WTC11 (cell line): ENCODE measurements around the gene EMC8. TPM values are rescaled to one million over a fixed set of nuclear protein-coding genes. Genes with fewer than 3 reads are reported as not detected.

Experiments
- ATAC-seq: fragments of 200-7000 bp; cut with Tn5 transposase; 2 replicates; pipeline ENCODE4 v1.10.0; 2021; ENCODE audit warnings: mild to moderate bottlenecking, moderate library complexity
- CTCF ChIA-PET: fragments of 300-600 bp; sonication (Branson Sonifier 250); formaldehyde crosslinking; loops from one replicate; lab custom pipeline; 2021; ENCODE audit warnings: antibody characterized with exemption; lab: Charles Lee
- POLR2A ChIA-PET: fragments of 350-600 bp; sonication (Branson Sonifier 250); formaldehyde crosslinking; loops from one replicate; lab custom pipeline; 2021; ENCODE audit warnings: antibody characterized with exemption; lab: Charles Lee
- DNase-seq: peaks from one replicate; pipeline ENCODE4 v3.0.0; 2021; ENCODE audit warnings: low spot score
- H3K27ac Mint-ChIP-seq: 2 replicates; pipeline ENCODE4 v1.8.0; 2021; ENCODE audit warnings: mixed read lengths
- H3K27me3 Mint-ChIP-seq: 2 replicates; pipeline ENCODE4 v1.8.0; 2021; ENCODE audit warnings: low read depth, mild to moderate bottlenecking, moderate library complexity, mixed read lengths
- H3K36me3 Mint-ChIP-seq: 2 replicates; pipeline ENCODE4 v1.8.0; 2021; ENCODE audit warnings: mixed read lengths
- H3K4me1 Mint-ChIP-seq: 2 replicates; pipeline ENCODE4 v1.8.0; 2022; ENCODE audit warnings: mixed read lengths
- H3K4me3 Mint-ChIP-seq: 2 replicates; pipeline ENCODE4 v1.8.0; 2021; ENCODE audit warnings: mild to moderate bottlenecking, moderate library complexity, mixed read lengths
- H3K9me3 Mint-ChIP-seq: 2 replicates; pipeline ENCODE4 v1.8.0; 2021; ENCODE audit warnings: mixed read lengths
- CDX4 ChIP-seq: fragments of 250-450 bp; sonication (Bioruptor Pico); IDR thresholded peaks from 2 replicates; pipeline ENCODE4 v1.9.0; 2021; ENCODE audit warnings: moderate library complexity, mild to moderate bottlenecking, inconsistent platforms, borderline replicate concordance
- E2F1 ChIP-seq: sonication (generic); formaldehyde crosslinking; IDR thresholded peaks from 2 replicates; pipeline ENCODE4 v1.8.0; 2022; ENCODE audit warnings: mild to moderate bottlenecking, missing genetic modification reagents
- ETV6 ChIP-seq: sonication (generic); formaldehyde crosslinking; IDR thresholded peaks from 2 replicates; pipeline ENCODE4 v1.8.1; 2022; ENCODE audit warnings: mild to moderate bottlenecking, missing genetic modification reagents
- FOXK1 ChIP-seq: sonication (generic); formaldehyde crosslinking; IDR thresholded peaks from 2 replicates; pipeline ENCODE4 v1.8.0; 2022; ENCODE audit warnings: mild to moderate bottlenecking, moderate library complexity, missing genetic modification reagents
- GTF2I ChIP-seq: fragments of 250-450 bp; sonication (Bioruptor Pico); conservative IDR thresholded peaks from 2 replicates; pipeline ENCODE4 v1.4.0; 2021; ENCODE audit warnings: mild to moderate bottlenecking
- OVOL2 ChIP-seq: fragments of 250-450 bp; sonication (Bioruptor Pico); IDR thresholded peaks from 2 replicates; pipeline ENCODE4 v1.9.0; 2021; ENCODE audit warnings: mild to moderate bottlenecking, borderline replicate concordance
- PRDM15 ChIP-seq: sonication (generic); formaldehyde crosslinking; IDR thresholded peaks from 2 replicates; pipeline ENCODE4 v1.8.0; 2022; ENCODE audit warnings: missing genetic modification reagents
- RELA ChIP-seq: sonication (generic); formaldehyde crosslinking; IDR thresholded peaks from 2 replicates; pipeline ENCODE4 v1.8.1; 2022; ENCODE audit warnings: missing genetic modification reagents, mild to moderate bottlenecking, borderline replicate concordance
- RORB ChIP-seq: fragments of 250-450 bp; sonication (Bioruptor Pico); IDR thresholded peaks from 2 replicates; pipeline ENCODE4 v1.9.0; 2021; ENCODE audit warnings: mild to moderate bottlenecking
- TCF7 ChIP-seq: sonication (generic); formaldehyde crosslinking; IDR thresholded peaks from 2 replicates; pipeline ENCODE4 v1.8.0; 2022; ENCODE audit warnings: mild to moderate bottlenecking, low read depth, missing genetic modification reagents, moderate library complexity
- ZMAT4 ChIP-seq: fragments of 250-450 bp; sonication (Bioruptor Pico); IDR thresholded peaks from 2 replicates; pipeline ENCODE4 v1.9.0; 2021; ENCODE audit warnings: mild to moderate bottlenecking
- ZNF121 ChIP-seq: sonication (generic); formaldehyde crosslinking; IDR thresholded peaks from 2 replicates; pipeline ENCODE4 v1.8.0; 2023; ENCODE audit warnings: missing genetic modification reagents
- ZNF138 ChIP-seq: sonication (generic); formaldehyde crosslinking; conservative IDR thresholded peaks from 2 replicates; pipeline ENCODE4 v1.8.1; 2022; ENCODE audit warnings: mild to moderate bottlenecking, moderate library complexity, missing genetic modification reagents
- ZNF396 ChIP-seq: fragments of 250-450 bp; sonication (Bioruptor Pico); IDR thresholded peaks from 2 replicates; pipeline ENCODE4 v1.8.0; 2021; ENCODE audit warnings: mild to moderate bottlenecking, moderate library complexity, borderline replicate concordance
- ZNF532 ChIP-seq: fragments of 250-450 bp; sonication (Bioruptor Pico); IDR thresholded peaks from 2 replicates; pipeline ENCODE4 v1.9.0; 2021; ENCODE audit warnings: mild to moderate bottlenecking, borderline replicate concordance
- total RNA-seq: library from RNA; stranded (reverse); gene quantifications from 3 replicates; pipeline ENCODE4 v1.2.3, GENCODE V29; 2021
- TF ChIP-seq, protein P1 (sequence below): fragments of 250-450 bp; sonication (Bioruptor Pico); IDR thresholded peaks from 2 replicates; pipeline ENCODE4 v1.9.0; 2021; ENCODE audit warnings: mild to moderate bottlenecking
- TF ChIP-seq, protein P2 (sequence below): fragments of 200-600 bp; IDR thresholded peaks from 2 replicates; pipeline ENCODE4 v1.8.0; 2022; ENCODE audit warnings: antibody characterized with exemption

EMC8 gene
- total RNA-seq, 1 experiment from 2014 or later: 55.2 TPM

DNA sequence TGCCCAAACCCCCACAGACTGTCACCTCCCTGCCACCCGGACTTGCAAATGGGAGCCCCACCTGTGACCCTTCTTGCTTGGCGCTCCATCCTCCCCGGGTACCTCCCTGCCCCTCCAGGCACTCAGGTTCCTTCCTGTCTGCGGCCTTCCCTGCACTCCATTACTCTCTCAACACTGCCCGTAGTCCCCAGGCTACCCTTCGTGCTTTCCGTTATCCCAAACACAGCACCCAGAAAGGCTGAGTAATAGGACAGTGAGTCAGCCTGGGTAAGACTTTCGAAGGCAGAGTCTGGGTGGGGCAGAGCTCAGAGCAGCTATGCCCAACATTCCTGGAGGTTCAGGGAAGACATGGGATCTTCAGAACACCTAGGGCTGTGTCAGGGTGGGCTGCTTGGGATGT lies 31.8 kb downstream of the EMC8 start:
- CTCF ChIA-PET: interaction anchor here (1.0 to 1.6 kb wide), 6 partner anchors 8 to 281 kb away, joined by 3 to 9 read pairs (median 5); no protein-coding TSS in a partner anchor
- Mint-ChIP-seq H3K36me3 (no peaks in the 10 kb centered on the region; the same call in 1 of the 2 replicates), H3K27ac (no peak overlapping the region), H3K4me1 (peaks cover 21% of the 10 kb centered on the region)
- POLR2A ChIA-PET: no interaction called here
- TF ChIP-seq ZNF396 (CRISPR knock-in tag) (no peak), RELA (CRISPR knock-in tag) (no peak), ZMAT4 (CRISPR knock-in tag) (no peak), FOXK1 (CRISPR knock-in tag) (no peak), E2F1 (CRISPR knock-in tag) (no peak), PRDM15 (no peak), GTF2I (CRISPR knock-in tag) (no peak), RORB (CRISPR knock-in tag) (no peak)
- TF ChIP-seq, protein P1, sequence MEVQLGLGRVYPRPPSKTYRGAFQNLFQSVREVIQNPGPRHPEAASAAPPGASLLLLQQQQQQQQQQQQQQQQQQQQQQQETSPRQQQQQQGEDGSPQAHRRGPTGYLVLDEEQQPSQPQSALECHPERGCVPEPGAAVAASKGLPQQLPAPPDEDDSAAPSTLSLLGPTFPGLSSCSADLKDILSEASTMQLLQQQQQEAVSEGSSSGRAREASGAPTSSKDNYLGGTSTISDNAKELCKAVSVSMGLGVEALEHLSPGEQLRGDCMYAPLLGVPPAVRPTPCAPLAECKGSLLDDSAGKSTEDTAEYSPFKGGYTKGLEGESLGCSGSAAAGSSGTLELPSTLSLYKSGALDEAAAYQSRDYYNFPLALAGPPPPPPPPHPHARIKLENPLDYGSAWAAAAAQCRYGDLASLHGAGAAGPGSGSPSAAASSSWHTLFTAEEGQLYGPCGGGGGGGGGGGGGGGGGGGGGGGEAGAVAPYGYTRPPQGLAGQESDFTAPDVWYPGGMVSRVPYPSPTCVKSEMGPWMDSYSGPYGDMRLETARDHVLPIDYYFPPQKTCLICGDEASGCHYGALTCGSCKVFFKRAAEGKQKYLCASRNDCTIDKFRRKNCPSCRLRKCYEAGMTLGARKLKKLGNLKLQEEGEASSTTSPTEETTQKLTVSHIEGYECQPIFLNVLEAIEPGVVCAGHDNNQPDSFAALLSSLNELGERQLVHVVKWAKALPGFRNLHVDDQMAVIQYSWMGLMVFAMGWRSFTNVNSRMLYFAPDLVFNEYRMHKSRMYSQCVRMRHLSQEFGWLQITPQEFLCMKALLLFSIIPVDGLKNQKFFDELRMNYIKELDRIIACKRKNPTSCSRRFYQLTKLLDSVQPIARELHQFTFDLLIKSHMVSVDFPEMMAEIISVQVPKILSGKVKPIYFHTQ: no peak
- TF ChIP-seq, all 79 proteins: peak for 0
- H3K27me3 Mint-ChIP-seq: no peaks in the 10 kb centered on the region
- ATAC-seq (peak; percentile 16; the same call in 1 of the 2 replicates), DNase-seq (no peak)
- H3K4me3 Mint-ChIP-seq: no peak overlapping the region
- no peaks in the 10 kb centered on the region for H3K9me3 Mint-ChIP-seq

GRCh38 chr16:85765767-85766166 lies 33.6 kb downstream of the EMC8 start:
- Mint-ChIP-seq H3K4me1 (peaks cover 21% of the 10 kb centered on the region), H3K27ac (no peak overlapping the region), H3K9me3 (no peaks in the 10 kb centered on the region), H3K36me3 (no peaks in the 10 kb centered on the region; the same call in 1 of the 2 replicates), H3K27me3 (no peaks in the 10 kb centered on the region; the same call in 1 of the 2 replicates), H3K4me3 (no peak overlapping the region)
- TF ChIP-seq CDX4 (CRISPR knock-in tag) (no peak), RORB (CRISPR knock-in tag) (no peak), ZNF121 (CRISPR knock-in tag) (no peak), ZNF532 (CRISPR knock-in tag) (no peak), ZNF138 (no peak), TCF7 (CRISPR knock-in tag) (no peak), OVOL2 (CRISPR knock-in tag) (no peak), ETV6 (CRISPR knock-in tag) (no peak)
- TF ChIP-seq, protein P2, sequence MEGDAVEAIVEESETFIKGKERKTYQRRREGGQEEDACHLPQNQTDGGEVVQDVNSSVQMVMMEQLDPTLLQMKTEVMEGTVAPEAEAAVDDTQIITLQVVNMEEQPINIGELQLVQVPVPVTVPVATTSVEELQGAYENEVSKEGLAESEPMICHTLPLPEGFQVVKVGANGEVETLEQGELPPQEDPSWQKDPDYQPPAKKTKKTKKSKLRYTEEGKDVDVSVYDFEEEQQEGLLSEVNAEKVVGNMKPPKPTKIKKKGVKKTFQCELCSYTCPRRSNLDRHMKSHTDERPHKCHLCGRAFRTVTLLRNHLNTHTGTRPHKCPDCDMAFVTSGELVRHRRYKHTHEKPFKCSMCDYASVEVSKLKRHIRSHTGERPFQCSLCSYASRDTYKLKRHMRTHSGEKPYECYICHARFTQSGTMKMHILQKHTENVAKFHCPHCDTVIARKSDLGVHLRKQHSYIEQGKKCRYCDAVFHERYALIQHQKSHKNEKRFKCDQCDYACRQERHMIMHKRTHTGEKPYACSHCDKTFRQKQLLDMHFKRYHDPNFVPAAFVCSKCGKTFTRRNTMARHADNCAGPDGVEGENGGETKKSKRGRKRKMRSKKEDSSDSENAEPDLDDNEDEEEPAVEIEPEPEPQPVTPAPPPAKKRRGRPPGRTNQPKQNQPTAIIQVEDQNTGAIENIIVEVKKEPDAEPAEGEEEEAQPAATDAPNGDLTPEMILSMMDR: no peak
- POLR2A ChIA-PET: no interaction called here
- CTCF ChIA-PET: interaction anchor here (0.9 to 1.4 kb wide), 2 partner anchors 11 to 48 kb away, joined by 3 read pairs; no protein-coding TSS in a partner anchor
- DNase-seq (no peak), ATAC-seq (no peak)
